GM12878 (cell line): ENCODE results near the gene ADAM19. TPM values are rescaled to one million over a fixed set of nuclear protein-coding genes. Genes with fewer than 3 reads are reported as not detected.

Source experiments
- CHD4 ChIP-seq: fragments of 200-600 bp; sonication (generic); IDR thresholded peaks from 2 replicates; pipeline ENCODE4 v1.6.1; 2016; ENCODE audit warnings: mild to moderate bottlenecking
- CREB1 ChIP-seq: IDR thresholded peaks from 2 replicates; pipeline ENCODE4 v1.6.1; 2012; ENCODE audit warnings: low read depth, mild to moderate bottlenecking, inconsistent platforms
- KAT2A ChIP-seq: conservative IDR thresholded peaks from 2 replicates; pipeline ENCODE4 v1.6.1; 2011; ENCODE audit warnings: low read depth, low read length; ENCODE audit not compliant: control insufficient read depth
- YBX1 ChIP-seq: fragments of 450-650 bp; IDR thresholded peaks from 2 replicates; pipeline ENCODE4 v1.6.1; 2016; ENCODE audit warnings: antibody characterized with exemption
- ZNF217 ChIP-seq: fragments of 450-650 bp; IDR thresholded peaks from 2 replicates; pipeline ENCODE4 v1.6.1; 2017; ENCODE audit warnings: antibody characterized with exemption, mild to moderate bottlenecking
- polyA plus RNA-seq, 11 experiments: library from polyadenylated mRNA; depleted of rRNA in 4 of 11; unstranded in 6 of 11; stranded (reverse) in 5 of 11; fragments of >200 nt; fragmentation: Nextera tagmentation in 4 of 11; fragmentation: Illumina TruSeq in 1 of 11; extraction: Ambion mirVana in 4 of 11; extraction: Trizol in 1 of 11; gene quantifications; 1 replicate in 1 of 11; 2 replicates in 10 of 11; pipeline versions ENCODE4 v1.2.1 to v1.2.3, GENCODE V29; 2011 to 2016; ENCODE audit warnings: inconsistent platforms in 2 of 11, missing spikeins in 2 of 11, low read depth in 1 of 11
- total RNA-seq, 4 experiments: library from RNA; depleted of rRNA in 3 of 4; stranded (reverse); fragments of >200 nt in 3 of 4; fragmentation: Illumina TruSeq in 1 of 4; extraction: Trizol in 1 of 4; gene quantifications; 2 replicates each; pipeline versions ENCODE4 v1.2.1 to v1.2.3, GENCODE V29; 2013 to 2021
- TF ChIP-seq, protein P1 (sequence below): fragments of 450-650 bp; IDR thresholded peaks from 2 replicates; pipeline ENCODE4 v1.6.1; 2016; ENCODE audit warnings: mild to moderate bottlenecking
- TF ChIP-seq, protein P2 (sequence below): IDR thresholded peaks from 2 replicates; pipeline ENCODE4 v1.6.1; 2012; ENCODE audit warnings: improper control_type of control experiment, low read depth, low read length; ENCODE audit not compliant: insufficient replicate concordance

ADAM19 gene
- total and polyA plus RNA-seq, 10 of the 15 experiments (the other 5 are each of a cell fraction or from before 2014, with no cell fraction given) = 16.0 to 92.8 (median 44.7) TPM

DNA sequence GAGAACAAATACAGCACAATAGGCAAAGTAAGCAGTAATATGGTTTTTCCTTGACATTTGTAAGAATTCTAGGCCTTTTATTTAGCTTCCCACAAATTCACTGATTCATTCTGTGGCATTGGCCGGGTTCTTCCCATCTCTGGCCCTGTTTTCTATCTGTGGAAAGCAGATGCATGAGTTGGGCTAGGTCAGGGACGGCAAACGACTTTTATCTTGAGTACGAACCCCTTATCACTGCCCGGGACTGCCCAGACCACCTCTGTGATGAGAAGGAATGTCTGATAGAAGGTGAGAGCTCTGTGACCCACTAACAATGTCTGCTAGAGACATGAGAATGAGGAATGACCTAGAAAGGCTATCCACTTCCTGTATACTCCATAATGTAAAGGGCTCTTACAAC is 35.4 kb upstream of the ADAM19 start (continued):
- no peak for TF ChIP-seq KAT2A
- no peak for TF ChIP-seq CREB1
- TF ChIP-seq, protein P1, sequence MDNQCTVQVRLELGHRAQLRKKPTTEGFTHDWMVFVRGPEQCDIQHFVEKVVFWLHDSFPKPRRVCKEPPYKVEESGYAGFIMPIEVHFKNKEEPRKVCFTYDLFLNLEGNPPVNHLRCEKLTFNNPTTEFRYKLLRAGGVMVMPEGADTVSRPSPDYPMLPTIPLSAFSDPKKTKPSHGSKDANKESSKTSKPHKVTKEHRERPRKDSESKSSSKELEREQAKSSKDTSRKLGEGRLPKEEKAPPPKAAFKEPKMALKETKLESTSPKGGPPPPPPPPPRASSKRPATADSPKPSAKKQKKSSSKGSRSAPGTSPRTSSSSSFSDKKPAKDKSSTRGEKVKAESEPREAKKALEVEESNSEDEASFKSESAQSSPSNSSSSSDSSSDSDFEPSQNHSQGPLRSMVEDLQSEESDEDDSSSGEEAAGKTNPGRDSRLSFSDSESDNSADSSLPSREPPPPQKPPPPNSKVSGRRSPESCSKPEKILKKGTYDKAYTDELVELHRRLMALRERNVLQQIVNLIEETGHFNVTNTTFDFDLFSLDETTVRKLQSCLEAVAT = peak; percentile 66
- TF ChIP-seq ZNF217 = no peak
- TF ChIP-seq YBX1 = no peak
- TF ChIP-seq CHD4 = no peak
- TF ChIP-seq, protein P2, sequence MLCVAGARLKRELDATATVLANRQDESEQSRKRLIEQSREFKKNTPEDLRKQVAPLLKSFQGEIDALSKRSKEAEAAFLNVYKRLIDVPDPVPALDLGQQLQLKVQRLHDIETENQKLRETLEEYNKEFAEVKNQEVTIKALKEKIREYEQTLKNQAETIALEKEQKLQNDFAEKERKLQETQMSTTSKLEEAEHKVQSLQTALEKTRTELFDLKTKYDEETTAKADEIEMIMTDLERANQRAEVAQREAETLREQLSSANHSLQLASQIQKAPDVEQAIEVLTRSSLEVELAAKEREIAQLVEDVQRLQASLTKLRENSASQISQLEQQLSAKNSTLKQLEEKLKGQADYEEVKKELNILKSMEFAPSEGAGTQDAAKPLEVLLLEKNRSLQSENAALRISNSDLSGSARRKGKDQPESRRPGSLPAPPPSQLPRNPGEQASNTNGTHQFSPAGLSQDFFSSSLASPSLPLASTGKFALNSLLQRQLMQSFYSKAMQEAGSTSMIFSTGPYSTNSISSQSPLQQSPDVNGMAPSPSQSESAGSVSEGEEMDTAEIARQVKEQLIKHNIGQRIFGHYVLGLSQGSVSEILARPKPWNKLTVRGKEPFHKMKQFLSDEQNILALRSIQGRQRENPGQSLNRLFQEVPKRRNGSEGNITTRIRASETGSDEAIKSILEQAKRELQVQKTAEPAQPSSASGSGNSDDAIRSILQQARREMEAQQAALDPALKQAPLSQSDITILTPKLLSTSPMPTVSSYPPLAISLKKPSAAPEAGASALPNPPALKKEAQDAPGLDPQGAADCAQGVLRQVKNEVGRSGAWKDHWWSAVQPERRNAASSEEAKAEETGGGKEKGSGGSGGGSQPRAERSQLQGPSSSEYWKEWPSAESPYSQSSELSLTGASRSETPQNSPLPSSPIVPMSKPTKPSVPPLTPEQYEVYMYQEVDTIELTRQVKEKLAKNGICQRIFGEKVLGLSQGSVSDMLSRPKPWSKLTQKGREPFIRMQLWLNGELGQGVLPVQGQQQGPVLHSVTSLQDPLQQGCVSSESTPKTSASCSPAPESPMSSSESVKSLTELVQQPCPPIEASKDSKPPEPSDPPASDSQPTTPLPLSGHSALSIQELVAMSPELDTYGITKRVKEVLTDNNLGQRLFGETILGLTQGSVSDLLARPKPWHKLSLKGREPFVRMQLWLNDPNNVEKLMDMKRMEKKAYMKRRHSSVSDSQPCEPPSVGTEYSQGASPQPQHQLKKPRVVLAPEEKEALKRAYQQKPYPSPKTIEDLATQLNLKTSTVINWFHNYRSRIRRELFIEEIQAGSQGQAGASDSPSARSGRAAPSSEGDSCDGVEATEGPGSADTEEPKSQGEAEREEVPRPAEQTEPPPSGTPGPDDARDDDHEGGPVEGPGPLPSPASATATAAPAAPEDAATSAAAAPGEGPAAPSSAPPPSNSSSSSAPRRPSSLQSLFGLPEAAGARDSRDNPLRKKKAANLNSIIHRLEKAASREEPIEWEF = no peak
